B cell (primary cell): ENCODE measurements around the gene VSTM2A. TPM values are rescaled to one million over a fixed set of nuclear protein-coding genes. Genes with fewer than 3 reads are reported as not detected.

Experiments used
- ATAC-seq: fragments of 200-7000 bp; cut with Tn5 transposase; one replicate; pipeline ENCODE4 v1.10.0; 2021; ENCODE audit warnings: low read depth, mild to moderate bottlenecking, moderate number of reproducible peaks, moderate library complexity
- CTCF ChIA-PET: fragments of 350-600 bp; sonication (Branson Sonifier 250); formaldehyde crosslinking; loops from one replicate; lab custom pipeline; 2021; ENCODE audit warnings: antibody characterized with exemption, inconsistent platforms; lab: Charles Lee
- POLR2A ChIA-PET: fragments of 350-600 bp; sonication (Branson Sonifier 250); formaldehyde crosslinking; loops from one replicate; lab custom pipeline; 2021; ENCODE audit warnings: antibody characterized with exemption; lab: Charles Lee
- DNase-seq: peaks from one replicate; pipeline ENCODE4 v3.0.0; 2013
- H2AFZ ChIP-seq: 2 replicates; pipeline ENCODE4 v1.6.1; 2012; ENCODE audit warnings: mild to moderate bottlenecking, low read depth, low read length; ENCODE audit not compliant: insufficient read depth, poor library complexity, severe bottlenecking
- H3K27ac ChIP-seq, 2 donors: 1 replicate in 1 of 2; 2 replicates in 1 of 2; pipeline ENCODE4 v1.5.1; 2012 to 2013; ENCODE audit warnings: low read length in 2 of 2, mild to moderate bottlenecking in 2 of 2, moderate library complexity in 1 of 2
- H3K27me3 ChIP-seq, 4 experiments: fragments of 200-600 bp in 1 of 4; sonication (generic) in 1 of 4; replicated peaks in 1 of 4; 1 replicate in 2 of 4; 2 replicates in 2 of 4; pipeline versions ENCODE4 v1.6.1 to v1.7.0; 2013 to 2016; ENCODE audit warnings: low read length in 3 of 4, mild to moderate bottlenecking in 2 of 4, mixed read lengths in 1 of 4, moderate library complexity in 1 of 4; ENCODE audit not compliant: insufficient read depth in 4 of 4, control insufficient read depth in 3 of 4; ENCODE audit errors: control extremely low read depth in 1 of 4
- H3K36me3 ChIP-seq, 2 experiments: replicated peaks in 1 of 2; 1 replicate in 1 of 2; 2 replicates in 1 of 2; pipeline versions ENCODE4 v1.6.1 to v1.7.1; 2013; ENCODE audit warnings: low read length in 1 of 2; ENCODE audit not compliant: insufficient read depth in 2 of 2, control insufficient read depth in 1 of 2; ENCODE audit errors: control extremely low read depth in 1 of 2, extremely low read depth in 1 of 2
- H3K4me1 ChIP-seq, 2 donors: fragments of 200-600 bp in 1 of 2; sonication (generic) in 1 of 2; 1 replicate in 1 of 2; 2 replicates in 1 of 2; pipeline versions ENCODE4 v1.5.1 to v1.6.1; 2013 to 2017; ENCODE audit warnings: low read length in 2 of 2; ENCODE audit not compliant: control insufficient read depth in 2 of 2, insufficient read depth in 2 of 2
- H3K4me2 ChIP-seq: replicated peaks from 2 replicates; pipeline ENCODE3; 2012; ENCODE audit warnings: mild to moderate bottlenecking, low read depth, low read length; ENCODE audit not compliant: poor library complexity, severe bottlenecking
- H3K4me3 ChIP-seq, 5 experiments: fragments of 200-600 bp in 1 of 5; sonication (generic) in 1 of 5; 1 replicate in 3 of 5; 2 replicates in 2 of 5; pipeline versions ENCODE4 v1.5.1 to v1.7.0; 2011 to 2016; ENCODE audit warnings: low read length in 4 of 5, mild to moderate bottlenecking in 4 of 5, low read depth in 2 of 5, control low read depth in 1 of 5, moderate library complexity in 1 of 5; ENCODE audit not compliant: insufficient read depth in 1 of 5; ENCODE audit errors: control extremely low read depth in 1 of 5, extremely low read depth in 1 of 5
- H3K79me2 ChIP-seq: fragments of 200-600 bp; sonication (generic); one replicate; pipeline ENCODE4 v1.6.0; 2016; ENCODE audit warnings: low read length; ENCODE audit not compliant: control insufficient read depth, insufficient read depth
- H3K9ac ChIP-seq: fragments of 200-600 bp; sonication (generic); 2 replicates; pipeline ENCODE4 v1.6.1; 2017; ENCODE audit warnings: mild to moderate bottlenecking, low read length, moderate library complexity
- H3K9me3 ChIP-seq, 3 donors: one replicate each; pipeline versions ENCODE4 v1.6.1 to v1.7.1; 2013; ENCODE audit warnings: low read length in 2 of 3; ENCODE audit not compliant: control insufficient read depth in 2 of 3, insufficient read depth in 1 of 3; ENCODE audit errors: control extremely low read depth in 1 of 3
- H4K20me1 ChIP-seq: 2 replicates; pipeline ENCODE4 v1.6.0; 2012; ENCODE audit warnings: mild to moderate bottlenecking, low read length; ENCODE audit not compliant: insufficient read depth, control insufficient read depth, poor library complexity, severe bottlenecking
- H3K27ac Mint-ChIP-seq: one replicate; pipeline ENCODE4 v1.8.0; 2021; ENCODE audit warnings: mixed read lengths
- H3K27me3 Mint-ChIP-seq: one replicate; pipeline ENCODE4 v1.8.0; 2021; ENCODE audit warnings: mixed read lengths
- H3K4me1 Mint-ChIP-seq: one replicate; pipeline ENCODE4 v1.8.0; 2021; ENCODE audit warnings: mixed read lengths
- H3K4me3 Mint-ChIP-seq: one replicate; pipeline ENCODE4 v1.8.0; 2021; ENCODE audit warnings: mixed read lengths
- H3K9me3 Mint-ChIP-seq: one replicate; pipeline ENCODE4 v1.8.0; 2022; ENCODE audit warnings: mixed read lengths; ENCODE audit not compliant: insufficient read depth
- CTCF ChIP-seq: fragments of 200-600 bp; IDR thresholded peaks from one replicate; pipeline ENCODE4 v1.8.0; 2022; ENCODE audit warnings: antibody characterized with exemption, mild to moderate bottlenecking
- EZH2 ChIP-seq: IDR thresholded peaks from 2 replicates; pipeline ENCODE4 v1.6.1; 2012; ENCODE audit warnings: borderline replicate concordance, low read depth, mild to moderate bottlenecking, moderate library complexity, low read length; ENCODE audit not compliant: insufficient read depth, poor library complexity, severe bottlenecking
- WGBS: methylation state at CpG from one replicate; pipeline ENCODE4 v1.1.5; 2013; ENCODE audit warnings: missing lambda C conversion rate; ENCODE audit not compliant: insufficient coverage; 5-methylcytosine and 5-hydroxymethylcytosine counted together
- intact Hi-C: fragments of 100-400 bp; cut with micrococcal nuclease; formaldehyde crosslinking; loops from one replicate; pipeline ENCODE4 v1.10.0; 2022
- polyA plus RNA-seq: library from polyadenylated mRNA; depleted of rRNA; stranded (reverse); fragments of >200 nt; gene quantifications from 2 replicates; pipeline ENCODE4 v1.2.3, GENCODE V29; 2012
- total RNA-seq, 2 donors: library from RNA; stranded (reverse); fragments of 120-200 nt in 1 of 2; gene quantifications; 1 replicate in 1 of 2; 2 replicates in 1 of 2; pipeline versions ENCODE4 v1.2.3 to v1.2.4, GENCODE V29; 2013 to 2022

Gene VSTM2A
- total and polyA plus RNA-seq, 2 donors (not counting 1 experiment from before 2014, with no cell fraction given): not detected

GRCh38 chr7:54591404-54592386, 49.5 kb downstream of the VSTM2A start:
- 72% methylated on average over 5 of the region's 15 CpGs for WGBS
- H3K4me2 ChIP-seq: no peak overlapping the region
- no peaks in the 10 kb centered on the region for H3K27me3 ChIP-seq
- no peak overlapping the region for H2AFZ ChIP-seq
- no peaks in the 10 kb centered on the region for H3K4me1 Mint-ChIP-seq
- H3K9me3 ChIP-seq: peaks cover 0 to 3% (median 0%) of the 10 kb centered on the region in 3 donors
- ATAC-seq (no peak), DNase-seq (no peak)
- H3K4me3 Mint-ChIP-seq: no peak overlapping the region
- no peak for TF ChIP-seq EZH2
- TF ChIP-seq CTCF: no peak
- H4K20me1 ChIP-seq: no peaks in the 10 kb centered on the region
- no peak overlapping the region for H3K4me3 ChIP-seq
- ChIA-PET POLR2A (no interaction called here), CTCF (no interaction called here)
- intact Hi-C loops: no loop called here
- no peaks in the 10 kb centered on the region for H3K4me1 ChIP-seq
- H3K27ac Mint-ChIP-seq: no peak overlapping the region
- no peaks in the 10 kb centered on the region for H3K79me2 ChIP-seq
- H3K9me3 Mint-ChIP-seq: no peaks in the 10 kb centered on the region
- no peak overlapping the region for H3K27ac ChIP-seq
- H3K9ac ChIP-seq: no peak overlapping the region
- no peaks in the 10 kb centered on the region for H3K27me3 Mint-ChIP-seq
- H3K36me3 ChIP-seq: no peaks in the 10 kb centered on the region

GRCh38 chr7:54596747-54597146, 54.6 kb downstream of the VSTM2A start:
- H3K9ac ChIP-seq: no peak overlapping the region
- H2AFZ ChIP-seq: no peak overlapping the region
- H3K27ac ChIP-seq: no peak overlapping the region
- H3K4me1 ChIP-seq: no peaks in the 10 kb centered on the region
- no peaks in the 10 kb centered on the region for H4K20me1 ChIP-seq
- no peak overlapping the region for H3K4me2 ChIP-seq
- no peaks in the 10 kb centered on the region for H3K27me3 ChIP-seq
- no CpG with 5 or more reads among the region's 2 CpGs for WGBS
- H3K4me3 ChIP-seq: no peak overlapping the region
- Mint-ChIP-seq H3K4me1 (no peaks in the 10 kb centered on the region), H3K27ac (no peak overlapping the region), H3K9me3 (peaks cover 4% of the 10 kb centered on the region), H3K4me3 (no peak overlapping the region), H3K27me3 (no peaks in the 10 kb centered on the region)
- intact Hi-C loops: no loop called here
- no peaks in the 10 kb centered on the region for H3K36me3 ChIP-seq
- no peak for DNase-seq
- TF ChIP-seq EZH2 (no peak), CTCF (no peak)
- POLR2A ChIA-PET: no interaction called here
- H3K79me2 ChIP-seq: no peaks in the 10 kb centered on the region
- CTCF ChIA-PET: no interaction called here
- H3K9me3 ChIP-seq: peaks cover 0 to 3% (median 0%) of the 10 kb centered on the region in 3 donors
- no peak for ATAC-seq
